H9 (cell line): ENCODE results near the gene B3GNT4. TPM values are rescaled to one million over a fixed set of nuclear protein-coding genes. Genes with fewer than 3 reads are reported as not detected.

Experiments used
- DNase-seq: peaks from one replicate; pipeline ENCODE4 v3.0.0-alpha.2; 2017
- H2AFZ ChIP-seq: one replicate; pipeline ENCODE4 v1.6.1; 2013; ENCODE audit warnings: mild to moderate bottlenecking, low read length, control low read depth, moderate library complexity
- H2AK5ac ChIP-seq: 2 replicates; pipeline ENCODE4 v1.6.1; 2013; ENCODE audit warnings: low read length, control low read depth, mixed read lengths; ENCODE audit not compliant: insufficient read length
- H2BK120ac ChIP-seq: one replicate; pipeline ENCODE4 v1.6.1; 2013; ENCODE audit warnings: low read depth, mild to moderate bottlenecking, low read length, control low read depth, inconsistent platforms; ENCODE audit not compliant: poor library complexity, severe bottlenecking
- H2BK12ac ChIP-seq: 2 replicates; pipeline ENCODE4 v1.6.1; 2013; ENCODE audit warnings: low read length, control low read depth, mixed read lengths, low read depth; ENCODE audit not compliant: insufficient read length
- H2BK15ac ChIP-seq: 2 replicates; pipeline ENCODE4 v1.6.1; 2013; ENCODE audit warnings: low read depth, low read length, control low read depth
- H2BK20ac ChIP-seq: one replicate; pipeline ENCODE4 v1.6.1; 2013; ENCODE audit warnings: low read depth, mild to moderate bottlenecking, low read length, control low read depth, inconsistent platforms; ENCODE audit not compliant: poor library complexity, severe bottlenecking
- H2BK5ac ChIP-seq: 2 replicates; pipeline ENCODE4 v1.6.1; 2013; ENCODE audit warnings: low read length, control low read depth, mixed read lengths; ENCODE audit not compliant: insufficient read length
- H3K14ac ChIP-seq: 2 replicates; pipeline ENCODE4 v1.6.1; 2013; ENCODE audit warnings: low read length, control low read depth; ENCODE audit not compliant: insufficient read depth
- H3K18ac ChIP-seq: 2 replicates; pipeline ENCODE4 v1.6.1; 2013; ENCODE audit warnings: low read depth, mild to moderate bottlenecking, mixed read lengths, low read length, control low read depth; ENCODE audit not compliant: insufficient read length
- H3K23ac ChIP-seq: 2 replicates; pipeline ENCODE4 v1.6.1; 2013; ENCODE audit warnings: low read length, control low read depth, mixed read lengths, low read depth; ENCODE audit not compliant: insufficient read length
- H3K23me2 ChIP-seq: 2 replicates; pipeline ENCODE4 v1.6.1; 2013; ENCODE audit warnings: low read depth, mild to moderate bottlenecking, mixed read lengths, low read length, control low read depth; ENCODE audit not compliant: insufficient read length, poor library complexity, severe bottlenecking
- H3K27ac ChIP-seq: 2 replicates; pipeline ENCODE4 v1.5.1; 2013; ENCODE audit warnings: low read length, control low read depth, mixed read lengths, low read depth; ENCODE audit not compliant: insufficient read length
- H3K27me3 ChIP-seq: 2 replicates; pipeline ENCODE4 v1.6.1; 2013; ENCODE audit warnings: low read length, control low read depth, inconsistent platforms; ENCODE audit not compliant: insufficient read depth
- H3K4ac ChIP-seq: 2 replicates; pipeline ENCODE4 v1.6.1; 2013; ENCODE audit warnings: low read depth, mild to moderate bottlenecking, control low read depth, inconsistent platforms, low read length, moderate library complexity
- H3K4me1 ChIP-seq: 2 replicates; pipeline ENCODE4 v1.6.1; 2013; ENCODE audit warnings: low read length, control low read depth, inconsistent platforms; ENCODE audit not compliant: insufficient read depth
- H3K4me2 ChIP-seq: 2 replicates; pipeline ENCODE4 v1.6.1; 2013; ENCODE audit warnings: low read length, control low read depth, mixed read lengths; ENCODE audit not compliant: insufficient read length, insufficient read depth
- H3K56ac ChIP-seq: 2 replicates; pipeline ENCODE4 v1.6.1; 2013; ENCODE audit warnings: low read depth, mild to moderate bottlenecking, mixed read lengths, low read length, control low read depth; ENCODE audit not compliant: insufficient read length
- H3K79me1 ChIP-seq: 2 replicates; pipeline ENCODE4 v1.6.1; 2013; ENCODE audit warnings: low read depth, mild to moderate bottlenecking, moderate library complexity, low read length, control low read depth, inconsistent platforms; ENCODE audit not compliant: insufficient read depth, poor library complexity, severe bottlenecking
- H3K79me2 ChIP-seq: 2 replicates; pipeline ENCODE4 v1.6.1; 2013; ENCODE audit warnings: low read length, control low read depth, inconsistent platforms; ENCODE audit not compliant: insufficient read depth
- H3K9ac ChIP-seq: 2 replicates; pipeline ENCODE4 v1.6.1; 2013; ENCODE audit warnings: low read length, control low read depth, mixed read lengths; ENCODE audit not compliant: insufficient read length; ENCODE audit errors: extremely low read depth
- H3K9me3 ChIP-seq: one replicate; pipeline ENCODE4 v1.6.1; 2013; ENCODE audit warnings: low read depth, low read length, inconsistent platforms; ENCODE audit not compliant: control insufficient read depth
- H3T11ph ChIP-seq: one replicate; pipeline ENCODE4 v1.6.1; 2013; ENCODE audit warnings: mild to moderate bottlenecking, low read length, control low read depth, inconsistent platforms
- H4K20me1 ChIP-seq: one replicate; pipeline ENCODE4 v1.6.1; 2013; ENCODE audit not compliant: control insufficient read depth, insufficient read length, insufficient read depth
- H4K5ac ChIP-seq: 2 replicates; pipeline ENCODE4 v1.6.1; 2013; ENCODE audit warnings: low read depth, mild to moderate bottlenecking, mixed read lengths, low read length, control low read depth; ENCODE audit not compliant: insufficient read length
- H4K8ac ChIP-seq: replicated peaks from 2 replicates; pipeline ENCODE4 v1.6.1; 2013; ENCODE audit warnings: low read length, control low read depth, mixed read lengths, low read depth; ENCODE audit not compliant: insufficient read length
- H4K91ac ChIP-seq: 2 replicates; pipeline ENCODE4 v1.6.1; 2013; ENCODE audit warnings: low read depth, mild to moderate bottlenecking, moderate library complexity, mixed read lengths, low read length, control low read depth; ENCODE audit not compliant: insufficient read length
- H3K27ac Mint-ChIP-seq, 3 experiments: 2 replicates in 2 of 3; 3 replicates in 1 of 3; pipeline ENCODE4 v1.8.0; 2020 to 2021; ENCODE audit warnings: mixed read lengths in 3 of 3, mild to moderate bottlenecking in 1 of 3, moderate library complexity in 1 of 3
- H3K27me3 Mint-ChIP-seq: 2 replicates; pipeline ENCODE4 v1.8.0; 2021; ENCODE audit warnings: low read depth, mild to moderate bottlenecking, moderate library complexity, mixed read lengths
- H3K36me3 Mint-ChIP-seq, 3 experiments: 2 replicates in 2 of 3; 3 replicates in 1 of 3; pipeline ENCODE4 v1.8.0; 2020 to 2021; ENCODE audit warnings: low read depth in 3 of 3, mixed read lengths in 3 of 3; ENCODE audit not compliant: insufficient read depth in 1 of 3
- H3K4me1 Mint-ChIP-seq, 2 experiments: 2 replicates each; pipeline ENCODE4 v1.8.0; 2020; ENCODE audit warnings: mixed read lengths in 2 of 2
- H3K4me3 Mint-ChIP-seq, 2 experiments: 2 replicates in 1 of 2; 3 replicates in 1 of 2; pipeline ENCODE4 v1.8.0; 2020 to 2021; ENCODE audit warnings: mild to moderate bottlenecking in 2 of 2, mixed read lengths in 2 of 2, moderate library complexity in 1 of 2
- H3K9me3 Mint-ChIP-seq, 2 experiments: 2 replicates in 1 of 2; 3 replicates in 1 of 2; pipeline ENCODE4 v1.8.0; 2020; ENCODE audit warnings: mild to moderate bottlenecking in 2 of 2, mixed read lengths in 2 of 2, moderate library complexity in 1 of 2
- CTCF ChIP-seq: fragments of 200-600 bp; sonication (generic); conservative IDR thresholded peaks from 3 replicates; pipeline ENCODE4 v1.8.0; 2021; ENCODE audit warnings: antibody characterized with exemption, mild to moderate bottlenecking
- WGBS: extraction: QIAGEN DNeasy Blood & Tissue Kit; methylation state at CpG from one replicate; pipeline ENCODE4 v1.1.7; 2013; ENCODE audit warnings: missing lambda C conversion rate, low lambda C conversion rate, mixed read lengths; ENCODE audit not compliant: insufficient read length; ENCODE audit errors: extremely low coverage; 5-methylcytosine and 5-hydroxymethylcytosine counted together
- total RNA-seq: library from RNA; stranded (reverse); gene quantifications from 2 replicates; pipeline ENCODE4 v1.2.1, GENCODE V29; 2021

B3GNT4 gene
- total RNA-seq, 1 experiment from 2014 or later, result 1.0 TPM

- Histone ChIP-seq H3K56ac (no peak overlapping the region), H4K91ac (no peak overlapping the region), H3K14ac (no peak overlapping the region), H3K79me2 (no peaks in the 10 kb centered on the region), H2BK12ac (no peak overlapping the region), H3K18ac (no peak overlapping the region), H2BK20ac (no peak overlapping the region), H3K79me1 (peaks cover 5% of the 10 kb centered on the region), H3K23ac (no peak overlapping the region), H2BK5ac (no peak overlapping the region), H3K4ac (no peak overlapping the region), H3K27ac (no peak overlapping the region), H3K4me2 (no peak overlapping the region), H3K27me3 (no peaks in the 10 kb centered on the region), H4K20me1 (no peaks in the 10 kb centered on the region), H3K9me3 (no peaks in the 10 kb centered on the region), H4K5ac (no peak overlapping the region), H3T11ph (no peak overlapping the region), H2AK5ac (no peak overlapping the region), H3K4me1 (no peaks in the 10 kb centered on the region), H3K9ac (no peak overlapping the region), H2BK15ac (no peak overlapping the region), H3K23me2 (no peaks in the 10 kb centered on the region), H2AFZ (no peak overlapping the region), H2BK120ac (no peak overlapping the region), H4K8ac (no peak overlapping the region)
- no peaks in the 10 kb centered on the region for H3K4me1 Mint-ChIP-seq
- no peak for TF ChIP-seq CTCF
- H3K27ac Mint-ChIP-seq, result no peak overlapping the region
- peaks cover 29 to 85% (median 77%) of the 10 kb centered on the region in 3 experiments; a peak in 6 of 7 replicates for H3K36me3 Mint-ChIP-seq
- H3K27me3 Mint-ChIP-seq, result no peaks in the 10 kb centered on the region
- H3K4me3 Mint-ChIP-seq, result no peak overlapping the region
- no peak for DNase-seq
- no CpG with 5 or more reads among the region's 5 CpGs for WGBS
- H3K9me3 Mint-ChIP-seq, result no peaks in the 10 kb centered on the region
Measured at GRCh38 chr12:122215771-122216170, 12.3 kb downstream of the B3GNT4 start.
